ENCODE data around the gene HMG20B.

- no peak for TF ChIP-seq EGR1 (IDR thresholded peaks at IDR 0.05)
- TF ChIP-seq, protein P1, sequence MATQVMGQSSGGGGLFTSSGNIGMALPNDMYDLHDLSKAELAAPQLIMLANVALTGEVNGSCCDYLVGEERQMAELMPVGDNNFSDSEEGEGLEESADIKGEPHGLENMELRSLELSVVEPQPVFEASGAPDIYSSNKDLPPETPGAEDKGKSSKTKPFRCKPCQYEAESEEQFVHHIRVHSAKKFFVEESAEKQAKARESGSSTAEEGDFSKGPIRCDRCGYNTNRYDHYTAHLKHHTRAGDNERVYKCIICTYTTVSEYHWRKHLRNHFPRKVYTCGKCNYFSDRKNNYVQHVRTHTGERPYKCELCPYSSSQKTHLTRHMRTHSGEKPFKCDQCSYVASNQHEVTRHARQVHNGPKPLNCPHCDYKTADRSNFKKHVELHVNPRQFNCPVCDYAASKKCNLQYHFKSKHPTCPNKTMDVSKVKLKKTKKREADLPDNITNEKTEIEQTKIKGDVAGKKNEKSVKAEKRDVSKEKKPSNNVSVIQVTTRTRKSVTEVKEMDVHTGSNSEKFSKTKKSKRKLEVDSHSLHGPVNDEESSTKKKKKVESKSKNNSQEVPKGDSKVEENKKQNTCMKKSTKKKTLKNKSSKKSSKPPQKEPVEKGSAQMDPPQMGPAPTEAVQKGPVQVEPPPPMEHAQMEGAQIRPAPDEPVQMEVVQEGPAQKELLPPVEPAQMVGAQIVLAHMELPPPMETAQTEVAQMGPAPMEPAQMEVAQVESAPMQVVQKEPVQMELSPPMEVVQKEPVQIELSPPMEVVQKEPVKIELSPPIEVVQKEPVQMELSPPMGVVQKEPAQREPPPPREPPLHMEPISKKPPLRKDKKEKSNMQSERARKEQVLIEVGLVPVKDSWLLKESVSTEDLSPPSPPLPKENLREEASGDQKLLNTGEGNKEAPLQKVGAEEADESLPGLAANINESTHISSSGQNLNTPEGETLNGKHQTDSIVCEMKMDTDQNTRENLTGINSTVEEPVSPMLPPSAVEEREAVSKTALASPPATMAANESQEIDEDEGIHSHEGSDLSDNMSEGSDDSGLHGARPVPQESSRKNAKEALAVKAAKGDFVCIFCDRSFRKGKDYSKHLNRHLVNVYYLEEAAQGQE (IDR thresholded peaks at IDR 0.05; ENCODE audit: low read depth): no peak
- no peak for TF ChIP-seq TCF12 (IDR thresholded peaks at IDR 0.05; ENCODE audit: low read depth)
- no peak for TF ChIP-seq NFIC (IDR thresholded peaks at IDR 0.05)
These were observed 44.1 kb upstream of the HMG20B start for GRCh38 chr19:3528539-3529211.
